Raji (cell line): ENCODE data around the gene MYO5C.

ENCODE experiments used
- POLR2A ChIP-seq: IDR thresholded peaks from 2 replicates; pipeline ENCODE4 v1.6.1; 2011; ENCODE audit warnings: low read depth, low read length, control low read depth; ENCODE audit not compliant: insufficient read depth

MYO5C gene

GRCh38 chr15:52295421-52296001 is at the start of gene MYO5C:
TSS of gene MYO5C (minus strand) at chr15:52295804. CDS start at chr15:52295636, 168 bp downstream.
- TF ChIP-seq POLR2A = no peak

- no peak for TF ChIP-seq POLR2A
Observed at GRCh38 chr15:52344592-52344991, 49.0 kb upstream of the MYO5C start.

GRCh38 chr15:52343831-52344230 is 48.2 kb upstream of the MYO5C start:
- no peak for TF ChIP-seq POLR2A

- TF ChIP-seq POLR2A = no peak
Observed at GRCh38 chr15:52340093-52340492, 44.5 kb upstream of the MYO5C start.

DNA sequence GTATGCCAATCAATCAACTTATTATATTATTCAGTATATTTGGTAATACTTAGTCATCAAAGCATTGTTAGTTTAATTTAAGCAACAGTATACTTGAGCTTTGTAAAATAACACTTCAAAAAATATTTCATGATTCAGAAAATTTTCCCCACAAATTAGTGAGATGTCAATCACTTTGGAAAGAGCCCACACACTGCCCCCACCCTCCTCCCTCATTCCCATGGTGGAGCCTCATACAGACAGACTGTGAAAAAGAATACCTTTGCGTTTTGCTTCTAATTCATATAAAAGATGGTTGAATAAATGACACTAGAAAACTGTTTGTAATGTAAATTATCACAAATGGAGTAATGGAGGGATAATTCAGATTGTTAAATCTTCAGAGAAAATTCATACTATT is 43.3 kb upstream of the MYO5C start:
- no peak for TF ChIP-seq POLR2A

- no peak for TF ChIP-seq POLR2A
Observed at GRCh38 chr15:52338058-52338457, 42.5 kb upstream of the MYO5C start.

- no peak for TF ChIP-seq POLR2A
Observed at GRCh38 chr15:52337198-52337853, 41.7 kb upstream of the MYO5C start.

DNA sequence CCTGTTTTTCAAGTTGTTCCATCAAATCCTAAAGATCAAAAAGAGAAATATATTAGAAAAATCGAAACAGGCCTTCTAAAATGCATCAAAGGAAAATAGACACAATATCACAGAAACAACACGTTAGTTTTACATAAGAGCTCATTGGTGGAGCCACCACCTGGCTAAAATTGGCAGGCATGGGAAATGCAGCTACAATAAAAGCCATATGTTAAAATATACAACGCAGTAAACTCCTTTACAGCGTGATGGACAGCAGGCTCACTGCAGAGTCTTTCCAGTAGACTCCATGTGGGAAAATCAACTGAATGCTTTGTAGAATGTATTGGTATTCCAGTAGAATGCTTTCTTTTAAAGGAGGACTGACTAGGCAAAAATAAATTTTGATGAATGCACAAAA is 40.9 kb upstream of the MYO5C start:
- TF ChIP-seq POLR2A = no peak

- TF ChIP-seq POLR2A = no peak
Observed at GRCh38 chr15:52334491-52335160, 39.0 kb upstream of the MYO5C start.

DNA sequence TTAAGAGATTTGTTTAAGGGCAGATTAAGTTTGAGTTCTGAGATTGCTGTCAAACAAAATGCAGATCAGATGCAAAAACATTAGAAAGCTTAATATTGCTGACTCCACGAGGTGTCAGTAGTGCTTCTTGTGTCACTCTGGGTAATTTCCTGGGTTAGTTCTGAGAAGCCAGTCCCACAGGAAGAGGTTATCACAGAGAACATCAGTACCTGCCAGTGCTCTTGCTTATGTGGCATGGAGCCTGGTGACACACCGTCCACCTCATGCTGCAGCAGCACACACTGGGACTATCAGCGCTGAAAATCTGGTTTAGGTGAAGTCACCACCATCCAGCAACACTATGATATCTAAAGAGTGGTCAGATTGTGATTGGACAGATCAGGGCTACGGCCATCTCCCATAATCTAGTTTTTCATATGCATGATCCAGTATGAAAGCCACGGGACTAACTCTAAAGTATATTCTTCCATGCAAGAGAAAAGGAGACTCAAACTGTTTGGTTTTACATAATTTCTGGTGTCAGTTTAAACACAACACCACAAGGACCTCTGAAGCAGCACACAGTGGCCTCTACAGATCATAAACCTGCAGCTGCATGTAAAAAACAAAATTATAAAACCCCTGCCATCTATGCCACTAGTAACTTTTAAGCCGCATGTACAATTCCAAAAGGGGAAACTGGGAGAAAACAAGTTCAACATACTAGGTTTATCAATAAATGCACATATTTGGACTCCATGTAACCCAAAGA is 36.1 kb upstream of the MYO5C start:
- no peak for TF ChIP-seq POLR2A

- TF ChIP-seq POLR2A = no peak
Observed at GRCh38 chr15:52329987-52330386, 34.4 kb upstream of the MYO5C start.

- TF ChIP-seq POLR2A = no peak
Observed at GRCh38 chr15:52329150-52329549, 33.5 kb upstream of the MYO5C start.

DNA sequence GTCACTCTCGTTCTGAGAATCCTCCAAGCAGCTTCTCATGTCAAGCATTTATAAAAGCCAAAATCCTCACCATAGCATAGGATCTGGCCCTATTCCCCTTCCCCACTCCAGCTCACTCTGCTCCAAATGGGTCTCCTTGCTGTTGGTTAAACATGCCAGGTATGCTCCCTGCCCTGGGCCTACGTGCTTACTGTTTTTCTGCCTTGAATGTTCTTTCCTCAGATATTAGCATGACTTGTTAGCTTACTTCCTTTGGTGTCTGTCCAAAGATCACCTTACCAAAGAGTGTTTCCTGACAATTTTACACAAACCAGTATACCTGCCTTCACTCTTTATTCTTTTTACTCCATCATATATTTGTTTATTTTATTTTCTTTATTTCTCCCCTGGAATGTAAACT is 33.1 kb upstream of the MYO5C start:
- no peak for TF ChIP-seq POLR2A

DNA sequence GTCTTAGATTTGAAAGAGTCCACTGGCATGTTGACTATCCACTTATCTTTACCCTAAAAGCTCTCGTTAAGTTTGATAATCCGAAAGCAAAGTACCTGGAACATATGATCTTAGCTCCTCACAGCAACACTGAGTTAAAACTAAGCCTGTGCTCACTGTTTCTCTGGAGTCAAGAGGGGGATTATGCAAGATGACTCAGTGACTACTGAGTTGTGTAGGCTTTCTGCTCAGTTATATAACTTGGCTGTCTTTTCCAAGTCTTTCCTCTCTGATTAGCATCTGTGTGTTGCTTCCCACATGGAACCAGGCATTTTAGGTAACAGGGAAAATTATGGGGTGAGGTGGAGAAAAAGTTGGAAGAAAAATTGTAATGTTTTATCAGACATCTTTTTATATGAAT is 31.2 kb upstream of the MYO5C start:
- TF ChIP-seq POLR2A = no peak

- no peak for TF ChIP-seq POLR2A
Observed at GRCh38 chr15:52324109-52324508, 28.5 kb upstream of the MYO5C start.

DNA sequence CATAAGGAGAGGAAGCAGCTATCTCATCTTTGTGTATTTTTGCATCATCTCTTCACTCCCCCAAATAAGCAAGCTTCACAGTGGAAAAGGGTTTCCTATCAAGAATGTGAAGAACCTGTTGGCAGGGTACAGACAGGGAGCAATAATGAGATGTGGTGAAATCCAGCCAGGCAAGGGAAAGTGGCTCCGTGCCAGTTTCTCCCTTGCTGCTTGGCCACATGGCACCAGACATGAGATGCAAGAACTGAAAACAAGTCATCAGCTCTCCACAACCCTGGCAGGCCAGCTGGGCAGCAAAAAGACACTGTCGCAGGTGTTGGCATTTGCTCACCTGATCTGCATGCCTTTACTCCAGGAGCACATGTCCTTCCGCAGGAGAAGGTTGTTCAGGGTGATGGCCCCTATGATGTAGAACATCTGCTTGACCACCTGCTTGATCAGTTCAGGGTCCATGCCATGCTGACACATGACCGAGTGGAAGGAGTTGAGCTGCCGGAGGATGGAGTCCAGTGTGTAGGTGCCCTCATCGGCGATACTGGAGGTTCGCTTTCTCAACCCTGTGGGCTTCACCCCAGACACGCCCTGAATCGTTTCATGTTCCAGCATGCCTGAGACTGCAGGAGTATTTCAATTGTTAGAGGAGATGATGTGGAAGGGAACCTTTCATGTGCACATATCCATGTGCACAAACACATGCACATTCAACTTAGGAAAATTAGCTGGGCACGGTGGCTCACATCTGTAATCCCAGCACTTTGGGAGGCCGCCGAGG is 23.3 kb upstream of the MYO5C start:
- TF ChIP-seq POLR2A = no peak

DNA sequence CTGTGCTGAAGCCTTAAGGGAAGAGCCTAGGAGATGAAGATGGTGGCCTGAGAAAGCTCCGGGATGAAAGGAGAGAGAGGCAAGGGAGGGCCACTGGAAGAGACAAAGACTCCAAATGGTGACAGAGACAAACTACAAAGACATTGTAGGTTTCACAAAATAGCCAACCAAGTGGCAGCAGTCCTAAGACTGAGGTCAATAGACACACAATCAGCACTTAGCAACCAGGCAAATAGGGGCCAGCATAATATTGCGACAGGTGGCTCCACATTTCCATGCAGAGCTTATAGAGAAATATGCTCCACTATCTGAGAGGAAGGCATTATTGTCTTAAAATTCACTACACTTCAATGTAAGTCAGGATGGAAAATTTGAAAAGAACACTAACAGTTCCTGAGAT is 22.1 kb upstream of the MYO5C start:
- TF ChIP-seq POLR2A = no peak
